Neural cell (in vitro differentiated cells): ENCODE results near the gene CCNK. TPM values are rescaled to one million over a fixed set of nuclear protein-coding genes. Genes with fewer than 3 reads are reported as not detected.

Source experiments
- H2AFZ ChIP-seq: fragments of 200-600, 300-800 bp; sonication (generic), shearing (Covaris generic); 2 replicates; pipeline ENCODE4 v1.6.0; 2014; ENCODE audit warnings: low read depth, mild to moderate bottlenecking, antibody characterized with exemption, low read length, moderate library complexity
- H3F3A ChIP-seq: fragments of 200-600 bp; shearing (Covaris generic); 2 replicates; pipeline ENCODE4 v1.6.1; 2016; ENCODE audit warnings: mild to moderate bottlenecking, moderate library complexity, mixed read lengths, antibody characterized with exemption, low read length; ENCODE audit not compliant: insufficient read depth, poor library complexity, severe bottlenecking
- H3K27ac ChIP-seq: fragments of 200-600, 300-800 bp; sonication (generic), shearing (Covaris generic); 2 replicates; pipeline ENCODE4 v1.5.1; 2014; ENCODE audit warnings: mild to moderate bottlenecking, low read length, moderate library complexity
- H3K27me3 ChIP-seq: fragments of 300-800, 200-600 bp; sonication (generic), shearing (Covaris generic); 2 replicates; pipeline ENCODE4 v1.6.0; 2014; ENCODE audit warnings: mild to moderate bottlenecking, low read depth, low read length, moderate library complexity; ENCODE audit not compliant: insufficient read depth
- H3K36me3 ChIP-seq: fragments of 300-800, 200-600 bp; sonication (generic), shearing (Covaris generic); 2 replicates; pipeline ENCODE4 v1.5.1; 2014; ENCODE audit warnings: mild to moderate bottlenecking, antibody characterized with exemption, low read length, moderate library complexity; ENCODE audit not compliant: insufficient read depth
- H3K4me2 ChIP-seq: fragments of 300-800, 200-600 bp; sonication (generic), shearing (Covaris generic); 2 replicates; pipeline ENCODE4 v1.6.0; 2014; ENCODE audit warnings: mild to moderate bottlenecking, low read length
- H3K4me3 ChIP-seq: fragments of 300-800, 200-600 bp; sonication (generic), shearing (Covaris generic); 2 replicates; pipeline ENCODE4 v1.5.1; 2014; ENCODE audit warnings: mild to moderate bottlenecking, low read length, moderate library complexity
- H3K79me2 ChIP-seq: fragments of 200-600 bp; shearing (Covaris generic); replicated peaks from 2 replicates; pipeline ENCODE4 v1.6.0; 2014; ENCODE audit warnings: mild to moderate bottlenecking, low read length, moderate library complexity; ENCODE audit not compliant: insufficient read depth
- H3K9ac ChIP-seq: fragments of 300-800, 200-600 bp; sonication (generic), shearing (Covaris generic); 2 replicates; pipeline ENCODE4 v1.6.1; 2016; ENCODE audit warnings: mild to moderate bottlenecking, low read length, mixed read lengths
- H3K9me2 ChIP-seq: fragments of 200-600 bp; shearing (Covaris generic); 2 replicates; pipeline ENCODE4 v1.6.1; 2016; ENCODE audit warnings: mild to moderate bottlenecking, low read length, mixed read lengths; ENCODE audit not compliant: insufficient read depth
- H3K9me3 ChIP-seq: fragments of 200-600, 300-800 bp; sonication (generic), shearing (Covaris generic); 2 replicates; pipeline ENCODE4 v1.6.1; 2016; ENCODE audit warnings: mild to moderate bottlenecking, mixed run types, low read length, moderate library complexity, mixed read lengths
- H4K20me1 ChIP-seq: fragments of 200-600 bp; shearing (Covaris generic); 2 replicates; pipeline ENCODE4 v1.6.1; 2016; ENCODE audit warnings: mild to moderate bottlenecking, mixed run types; ENCODE audit not compliant: insufficient read depth
- EP300 ChIP-seq: fragments of 450-650 bp; conservative IDR thresholded peaks from 2 replicates; pipeline ENCODE4 v1.6.1; 2014; ENCODE audit warnings: antibody characterized with exemption, mild to moderate bottlenecking, moderate library complexity; ENCODE audit not compliant: poor library complexity, severe bottlenecking
- EZH2 ChIP-seq: fragments of 200-600, 300-800 bp; shearing (Covaris generic), sonication (generic); IDR thresholded peaks from 2 replicates; pipeline ENCODE4 v1.6.1; 2014; ENCODE audit warnings: antibody characterized with exemption, low read length, borderline replicate concordance, mild to moderate bottlenecking; ENCODE audit not compliant: insufficient read depth, poor library complexity, severe bottlenecking
- MXI1 ChIP-seq: fragments of 450-650 bp; conservative IDR thresholded peaks from 2 replicates; pipeline ENCODE4 v1.6.1; 2014; ENCODE audit warnings: antibody characterized with exemption, mild to moderate bottlenecking; ENCODE audit not compliant: poor library complexity, severe bottlenecking
- POLR2AphosphoS5 ChIP-seq: IDR thresholded peaks from 2 replicates; pipeline ENCODE4 v1.6.1; 2012
- RAD21 ChIP-seq: fragments of 450-650 bp; conservative IDR thresholded peaks from 2 replicates; pipeline ENCODE4 v1.6.1; 2014; ENCODE audit warnings: antibody characterized with exemption, mild to moderate bottlenecking, moderate library complexity
- SMC3 ChIP-seq: fragments of 450-650 bp; conservative IDR thresholded peaks from 2 replicates; pipeline ENCODE4 v1.6.1; 2014; ENCODE audit warnings: antibody characterized with exemption, mild to moderate bottlenecking, moderate library complexity; ENCODE audit not compliant: poor library complexity
- TAF1 ChIP-seq: IDR thresholded peaks from 2 replicates; pipeline ENCODE4 v1.6.1; 2012; ENCODE audit warnings: low read depth
- polyA plus RNA-seq: library from polyadenylated mRNA; depleted of rRNA; stranded (reverse); fragments of >200 nt; gene quantifications from 2 replicates; pipeline ENCODE4 v1.2.3, GENCODE V29; 2014
- TF ChIP-seq, protein P1 (sequence below): fragments of 450-650 bp; IDR thresholded peaks from 2 replicates; pipeline ENCODE4 v1.5.1; 2014; ENCODE audit warnings: antibody characterized with exemption, mild to moderate bottlenecking, moderate library complexity; ENCODE audit not compliant: poor library complexity, severe bottlenecking
- TF ChIP-seq, protein P2 (sequence below): IDR thresholded peaks from 2 replicates; pipeline ENCODE4 v1.6.1; 2012; ENCODE audit warnings: borderline replicate concordance

CCNK gene
- polyA plus RNA-seq, 1 donor from 2014 or later: 11.2 TPM

DNA sequence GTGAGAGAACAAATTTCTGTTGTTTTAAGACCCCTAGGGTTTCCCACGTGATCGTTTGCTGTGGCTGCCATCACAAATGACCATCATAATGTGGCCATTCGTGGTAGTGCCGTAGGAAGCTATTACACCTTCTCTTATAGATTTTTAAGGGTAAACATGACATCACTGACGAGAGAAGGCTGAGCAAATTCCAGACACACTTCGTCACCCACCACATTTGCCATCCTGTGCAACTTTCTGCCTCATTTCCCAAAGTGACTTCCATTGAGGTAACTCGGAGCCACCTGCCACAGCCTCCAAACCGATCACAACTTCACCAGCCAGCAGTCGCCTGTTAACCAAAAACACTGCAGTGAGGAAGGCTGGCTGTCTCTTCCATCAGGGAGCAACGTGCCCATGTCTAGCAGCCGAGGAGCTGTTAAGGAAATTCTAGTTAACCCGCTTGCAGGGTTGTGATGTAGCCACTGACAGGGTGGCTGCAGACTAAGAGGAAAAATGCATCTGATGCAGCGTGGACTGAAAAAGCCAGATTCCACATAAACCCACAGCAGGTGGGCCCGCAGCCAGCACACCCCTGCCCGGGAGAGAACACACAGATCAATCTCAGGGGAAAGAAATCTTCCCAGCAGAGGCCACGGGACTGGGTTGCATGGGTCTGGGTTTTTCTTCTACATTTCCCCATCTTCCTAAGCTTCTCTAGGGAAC, 78.2 kb downstream of the CCNK start:
- H3F3A ChIP-seq: no peaks in the 10 kb centered on the region
- H3K79me2 ChIP-seq: peaks cover 12% of the 10 kb centered on the region
- no peaks in the 10 kb centered on the region for H3K9me2 ChIP-seq
- no peak overlapping the region for H2AFZ ChIP-seq
- no peaks in the 10 kb centered on the region for H3K36me3 ChIP-seq
- H3K4me3 ChIP-seq: no peak overlapping the region
- no peak overlapping the region for H3K9ac ChIP-seq
- H4K20me1 ChIP-seq: no peaks in the 10 kb centered on the region
- H3K9me3 ChIP-seq: no peaks in the 10 kb centered on the region
- TF ChIP-seq MXI1 (no peak), POLR2AphosphoS5 (no peak), TAF1 (no peak), EP300 (no peak)
- TF ChIP-seq, protein P1, sequence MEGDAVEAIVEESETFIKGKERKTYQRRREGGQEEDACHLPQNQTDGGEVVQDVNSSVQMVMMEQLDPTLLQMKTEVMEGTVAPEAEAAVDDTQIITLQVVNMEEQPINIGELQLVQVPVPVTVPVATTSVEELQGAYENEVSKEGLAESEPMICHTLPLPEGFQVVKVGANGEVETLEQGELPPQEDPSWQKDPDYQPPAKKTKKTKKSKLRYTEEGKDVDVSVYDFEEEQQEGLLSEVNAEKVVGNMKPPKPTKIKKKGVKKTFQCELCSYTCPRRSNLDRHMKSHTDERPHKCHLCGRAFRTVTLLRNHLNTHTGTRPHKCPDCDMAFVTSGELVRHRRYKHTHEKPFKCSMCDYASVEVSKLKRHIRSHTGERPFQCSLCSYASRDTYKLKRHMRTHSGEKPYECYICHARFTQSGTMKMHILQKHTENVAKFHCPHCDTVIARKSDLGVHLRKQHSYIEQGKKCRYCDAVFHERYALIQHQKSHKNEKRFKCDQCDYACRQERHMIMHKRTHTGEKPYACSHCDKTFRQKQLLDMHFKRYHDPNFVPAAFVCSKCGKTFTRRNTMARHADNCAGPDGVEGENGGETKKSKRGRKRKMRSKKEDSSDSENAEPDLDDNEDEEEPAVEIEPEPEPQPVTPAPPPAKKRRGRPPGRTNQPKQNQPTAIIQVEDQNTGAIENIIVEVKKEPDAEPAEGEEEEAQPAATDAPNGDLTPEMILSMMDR: no peak
- no peak overlapping the region for H3K4me2 ChIP-seq
- H3K27me3 ChIP-seq: no peaks in the 10 kb centered on the region
- H3K27ac ChIP-seq: no peak overlapping the region

DNA sequence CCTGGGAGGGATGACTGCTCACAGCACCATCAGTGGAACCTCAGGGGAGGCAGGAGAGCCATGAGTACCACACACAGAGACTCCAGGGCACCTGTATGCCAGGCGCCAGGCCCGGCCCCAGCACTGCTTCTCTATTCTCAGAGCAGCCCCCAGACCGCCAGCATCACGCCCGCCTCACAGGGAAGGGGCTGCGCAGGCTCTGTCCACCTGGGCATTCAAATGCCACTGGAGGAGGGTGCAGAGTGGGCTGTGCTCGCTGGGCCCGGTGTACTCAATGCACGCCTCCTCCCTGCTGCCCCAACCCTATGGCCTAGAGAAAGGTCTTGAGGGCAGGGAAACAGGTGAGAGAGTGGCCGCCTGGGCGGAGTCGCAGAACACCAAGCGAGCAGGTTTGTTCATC, 79.2 kb downstream of the CCNK start:
- Histone ChIP-seq H3K9me3 (no peaks in the 10 kb centered on the region), H3K9me2 (no peaks in the 10 kb centered on the region), H3K9ac (no peak overlapping the region), H3K27ac (no peak overlapping the region), H2AFZ (no peak overlapping the region), H3K4me3 (no peak overlapping the region), H3K79me2 (peaks cover 12% of the 10 kb centered on the region), H3K27me3 (no peaks in the 10 kb centered on the region), H3F3A (no peaks in the 10 kb centered on the region), H3K4me2 (no peak overlapping the region), H3K36me3 (no peaks in the 10 kb centered on the region), H4K20me1 (no peaks in the 10 kb centered on the region)
- TF ChIP-seq TAF1 (no peak), SMC3 (no peak), MXI1 (no peak), EP300 (no peak), RAD21 (no peak), POLR2AphosphoS5 (no peak), EZH2 (no peak)
- TF ChIP-seq, protein P1: no peak
- TF ChIP-seq, protein P2, sequence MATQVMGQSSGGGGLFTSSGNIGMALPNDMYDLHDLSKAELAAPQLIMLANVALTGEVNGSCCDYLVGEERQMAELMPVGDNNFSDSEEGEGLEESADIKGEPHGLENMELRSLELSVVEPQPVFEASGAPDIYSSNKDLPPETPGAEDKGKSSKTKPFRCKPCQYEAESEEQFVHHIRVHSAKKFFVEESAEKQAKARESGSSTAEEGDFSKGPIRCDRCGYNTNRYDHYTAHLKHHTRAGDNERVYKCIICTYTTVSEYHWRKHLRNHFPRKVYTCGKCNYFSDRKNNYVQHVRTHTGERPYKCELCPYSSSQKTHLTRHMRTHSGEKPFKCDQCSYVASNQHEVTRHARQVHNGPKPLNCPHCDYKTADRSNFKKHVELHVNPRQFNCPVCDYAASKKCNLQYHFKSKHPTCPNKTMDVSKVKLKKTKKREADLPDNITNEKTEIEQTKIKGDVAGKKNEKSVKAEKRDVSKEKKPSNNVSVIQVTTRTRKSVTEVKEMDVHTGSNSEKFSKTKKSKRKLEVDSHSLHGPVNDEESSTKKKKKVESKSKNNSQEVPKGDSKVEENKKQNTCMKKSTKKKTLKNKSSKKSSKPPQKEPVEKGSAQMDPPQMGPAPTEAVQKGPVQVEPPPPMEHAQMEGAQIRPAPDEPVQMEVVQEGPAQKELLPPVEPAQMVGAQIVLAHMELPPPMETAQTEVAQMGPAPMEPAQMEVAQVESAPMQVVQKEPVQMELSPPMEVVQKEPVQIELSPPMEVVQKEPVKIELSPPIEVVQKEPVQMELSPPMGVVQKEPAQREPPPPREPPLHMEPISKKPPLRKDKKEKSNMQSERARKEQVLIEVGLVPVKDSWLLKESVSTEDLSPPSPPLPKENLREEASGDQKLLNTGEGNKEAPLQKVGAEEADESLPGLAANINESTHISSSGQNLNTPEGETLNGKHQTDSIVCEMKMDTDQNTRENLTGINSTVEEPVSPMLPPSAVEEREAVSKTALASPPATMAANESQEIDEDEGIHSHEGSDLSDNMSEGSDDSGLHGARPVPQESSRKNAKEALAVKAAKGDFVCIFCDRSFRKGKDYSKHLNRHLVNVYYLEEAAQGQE: no peak
